HepG2 (cell line): ENCODE data around the gene SUPT6H. TPM values are rescaled to one million over a fixed set of nuclear protein-coding genes. Genes with fewer than 3 reads are reported as not detected.

Experiments
- BHLHE40 ChIP-seq: IDR thresholded peaks from 2 replicates; pipeline ENCODE4 v1.6.1; 2011; ENCODE audit warnings: low read length, improper control_type of control experiment
- MTF1 ChIP-seq: sonication (generic); formaldehyde crosslinking; IDR thresholded peaks from 2 replicates; pipeline ENCODE4 v1.5.0; 2020; ENCODE audit warnings: missing genetic modification reagents
- NFATC3 ChIP-seq: sonication (generic); formaldehyde crosslinking; IDR thresholded peaks from 2 replicates; pipeline ENCODE4 v1.5.1; 2020; ENCODE audit warnings: mild to moderate bottlenecking, missing genetic modification reagents
- RAD21 ChIP-seq: fragments of 450-650 bp; formaldehyde crosslinking; IDR thresholded peaks from 2 replicates; pipeline ENCODE4 v1.5.0; 2020; ENCODE audit warnings: mild to moderate bottlenecking
- SOX13 ChIP-seq, 3 experiments: fragments of 450-650 bp in 1 of 3; sonication (generic) in 1 of 3; formaldehyde crosslinking in 1 of 3; IDR thresholded peaks in 2 of 3; conservative IDR thresholded peaks in 1 of 3; 2 replicates each; pipeline versions ENCODE4 v1.5.0 to v1.6.1; 2016 to 2020; ENCODE audit warnings: antibody characterized with exemption in 1 of 3, mild to moderate bottlenecking in 1 of 3, missing compliant biosample characterization in 1 of 3, missing genetic modification reagents in 1 of 3, moderate library complexity in 1 of 3
- SPEN ChIP-seq: sonication (generic); formaldehyde crosslinking; IDR thresholded peaks from 2 replicates; pipeline ENCODE4 v1.5.1; 2020; ENCODE audit warnings: low read depth, mild to moderate bottlenecking, missing genetic modification reagents
- ZC3H13 ChIP-seq: sonication (generic); formaldehyde crosslinking; IDR thresholded peaks from 2 replicates; pipeline ENCODE4 v1.8.1; 2023; ENCODE audit warnings: mild to moderate bottlenecking, missing genetic modification reagents, moderate library complexity
- ZNF224 ChIP-seq: sonication (generic); formaldehyde crosslinking; IDR thresholded peaks from 2 replicates; pipeline ENCODE4 v1.5.0; 2020; ENCODE audit warnings: mild to moderate bottlenecking, missing genetic modification reagents
- ZNF234 ChIP-seq: sonication (generic); formaldehyde crosslinking; conservative IDR thresholded peaks from 2 replicates; pipeline ENCODE4 v1.5.1; 2020; ENCODE audit warnings: mild to moderate bottlenecking, missing genetic modification reagents
- ZNF430 ChIP-seq: sonication (generic); formaldehyde crosslinking; IDR thresholded peaks from 2 replicates; pipeline ENCODE4 v1.9.0; 2021; ENCODE audit warnings: mild to moderate bottlenecking, missing genetic modification reagents
- ZNF550 ChIP-seq: sonication (generic); formaldehyde crosslinking; IDR thresholded peaks from 2 replicates; pipeline ENCODE4 v1.4.0; 2020; ENCODE audit warnings: mild to moderate bottlenecking, missing genetic modification reagents, borderline replicate concordance
- ZNF558 ChIP-seq: sonication (generic); formaldehyde crosslinking; IDR thresholded peaks from 2 replicates; pipeline ENCODE4 v1.9.0; 2022; ENCODE audit warnings: mild to moderate bottlenecking, missing genetic modification reagents, borderline replicate concordance
- ZNF737 ChIP-seq: sonication (generic); formaldehyde crosslinking; IDR thresholded peaks from 2 replicates; pipeline ENCODE4 v1.5.0; 2020; ENCODE audit warnings: missing genetic modification reagents, mild to moderate bottlenecking, borderline replicate concordance
- ZNF790 ChIP-seq: sonication (generic); formaldehyde crosslinking; IDR thresholded peaks from 2 replicates; pipeline ENCODE4 v1.8.0; 2022; ENCODE audit warnings: missing genetic modification reagents, mild to moderate bottlenecking, borderline replicate concordance
- polyA plus RNA-seq, 8 experiments: library from polyadenylated mRNA; depleted of rRNA in 3 of 8; stranded (reverse) in 7 of 8; unstranded in 1 of 8; fragments of >200 nt; fragmentation: Illumina TruSeq in 4 of 8; extraction: Trizol in 4 of 8; gene quantifications; 2 replicates each; pipeline versions ENCODE4 v1.2.1 to v1.2.3, GENCODE V29; 2011 to 2016; ENCODE audit warnings: low read depth in 4 of 8, missing spikeins in 1 of 8, mixed read lengths in 1 of 8; ENCODE audit not compliant: insufficient read depth in 1 of 8
- total RNA-seq, 5 experiments: library from RNA; depleted of rRNA; stranded (reverse); fragments of >200 nt; fragmentation: Illumina TruSeq; extraction: Trizol; gene quantifications; 2 replicates each; pipeline ENCODE4 v1.2.3, GENCODE V29; 2016; ENCODE audit warnings: low read depth in 1 of 5
- TF ChIP-seq, protein P1 (sequence below): sonication (generic); formaldehyde crosslinking; IDR thresholded peaks from 2 replicates; pipeline ENCODE4 v1.4.0; 2020; ENCODE audit warnings: missing genetic modification reagents, borderline replicate concordance
- TF ChIP-seq, protein P2 (sequence below): sonication (generic); formaldehyde crosslinking; IDR thresholded peaks from 2 replicates; pipeline ENCODE4 v1.4.0; 2020; ENCODE audit warnings: mild to moderate bottlenecking, low read depth, missing genetic modification reagents
- TF ChIP-seq, protein P3 (sequence below): sonication (generic); formaldehyde crosslinking; conservative IDR thresholded peaks from 2 replicates; pipeline ENCODE4 v1.8.1; 2023; ENCODE audit warnings: missing genetic modification reagents
- TF ChIP-seq, protein P4 (sequence below): sonication (generic); formaldehyde crosslinking; IDR thresholded peaks from 2 replicates; pipeline ENCODE4 v1.5.1; 2020; ENCODE audit warnings: missing genetic modification reagents, mild to moderate bottlenecking, borderline replicate concordance
- TF ChIP-seq, protein P5 (sequence below): sonication (generic); formaldehyde crosslinking; IDR thresholded peaks from 2 replicates; pipeline ENCODE4 v1.5.0; 2020; ENCODE audit warnings: missing genetic modification reagents
- TF ChIP-seq, protein P6 (sequence below): sonication (generic); formaldehyde crosslinking; IDR thresholded peaks from 2 replicates; pipeline ENCODE4 v1.4.0; 2020; ENCODE audit warnings: mild to moderate bottlenecking, missing genetic modification reagents

SUPT6H gene
- total and polyA plus RNA-seq, 2 of the 13 experiments (the other 11 are each of a cell fraction or from before 2014, with no cell fraction given), result 32.7 to 39.9 TPM

DNA sequence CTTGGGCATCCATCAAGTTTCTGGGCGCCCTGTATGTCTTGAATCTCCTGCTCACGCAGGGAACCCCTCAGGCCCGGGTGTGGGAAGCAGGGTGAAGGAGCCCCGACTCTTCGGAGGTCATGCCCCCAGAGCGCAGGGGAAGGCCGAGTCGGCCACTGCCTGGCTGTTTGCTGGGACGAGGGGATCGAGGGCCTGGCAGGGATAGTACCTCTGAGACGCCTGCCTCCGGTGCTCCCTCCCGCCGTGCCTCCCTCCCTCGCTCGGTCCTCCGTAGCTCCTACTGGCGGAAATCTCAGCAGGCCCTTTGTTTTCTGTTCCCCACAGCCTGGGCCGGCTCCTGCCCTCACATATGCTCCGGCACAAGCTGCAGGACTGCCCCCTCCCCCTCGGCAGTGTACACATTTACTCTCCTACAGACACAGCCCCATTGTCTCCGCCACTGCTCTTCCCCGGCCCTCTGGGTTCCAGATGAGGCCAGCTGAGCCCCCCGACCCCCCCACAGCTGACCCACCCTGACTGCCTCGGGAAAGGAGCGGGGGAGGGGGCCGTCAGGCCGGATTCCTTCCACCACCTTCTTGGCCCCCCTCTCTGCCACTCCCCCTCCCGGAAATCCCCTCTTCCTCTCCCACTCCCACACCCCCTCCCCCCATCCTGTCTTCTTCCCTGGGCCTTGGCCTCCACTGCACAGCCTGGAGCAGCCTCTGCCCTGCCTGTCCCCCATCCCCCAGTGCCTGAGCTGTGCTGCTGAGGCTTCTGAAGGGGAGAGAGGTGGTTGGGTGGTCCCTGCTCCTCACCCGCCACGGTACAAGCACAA is 83.2 kb downstream of the SUPT6H start (continued):
- TF ChIP-seq, protein P1, sequence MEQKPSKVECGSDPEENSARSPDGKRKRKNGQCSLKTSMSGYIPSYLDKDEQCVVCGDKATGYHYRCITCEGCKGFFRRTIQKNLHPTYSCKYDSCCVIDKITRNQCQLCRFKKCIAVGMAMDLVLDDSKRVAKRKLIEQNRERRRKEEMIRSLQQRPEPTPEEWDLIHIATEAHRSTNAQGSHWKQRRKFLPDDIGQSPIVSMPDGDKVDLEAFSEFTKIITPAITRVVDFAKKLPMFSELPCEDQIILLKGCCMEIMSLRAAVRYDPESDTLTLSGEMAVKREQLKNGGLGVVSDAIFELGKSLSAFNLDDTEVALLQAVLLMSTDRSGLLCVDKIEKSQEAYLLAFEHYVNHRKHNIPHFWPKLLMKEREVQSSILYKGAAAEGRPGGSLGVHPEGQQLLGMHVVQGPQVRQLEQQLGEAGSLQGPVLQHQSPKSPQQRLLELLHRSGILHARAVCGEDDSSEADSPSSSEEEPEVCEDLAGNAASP (CRISPR knock-in tag), result 0 out of 2 replicates have a peak, but pooled peaks have one; percentile 26
- TF ChIP-seq ZNF737 (CRISPR knock-in tag) (no peak), ZNF558 (CRISPR knock-in tag) (no peak; the same call in 1 of the 2 replicates), SOX13 (IDR thresholded peaks at IDR 0.05) (no peak), SOX13 (CRISPR knock-in tag; conservative IDR thresholded peaks at IDR 0.05 in 1 of 2, IDR thresholded peaks at IDR 0.05 in 1 of 2) (peak in 1 of 2 experiments; percentile 80; a peak in 2 of 4 replicates), RAD21 (CRISPR knock-in tag) (no peak; the same call in 1 of the 2 replicates), BHLHE40 (no peak), ZNF550 (CRISPR knock-in tag) (no peak), ZC3H13 (CRISPR knock-in tag) (peak; percentile 49), ZNF430 (CRISPR knock-in tag) (no peak), ZNF790 (CRISPR knock-in tag) (no peak), SPEN (CRISPR knock-in tag) (peak; percentile 33; the same call in 1 of the 2 replicates), ZNF234 (CRISPR knock-in tag) (peak; percentile 74; the same call in 1 of the 2 replicates), MTF1 (CRISPR knock-in tag) (no peak), NFATC3 (CRISPR knock-in tag) (no peak), ZNF224 (CRISPR knock-in tag) (no peak)
- TF ChIP-seq, protein P2, sequence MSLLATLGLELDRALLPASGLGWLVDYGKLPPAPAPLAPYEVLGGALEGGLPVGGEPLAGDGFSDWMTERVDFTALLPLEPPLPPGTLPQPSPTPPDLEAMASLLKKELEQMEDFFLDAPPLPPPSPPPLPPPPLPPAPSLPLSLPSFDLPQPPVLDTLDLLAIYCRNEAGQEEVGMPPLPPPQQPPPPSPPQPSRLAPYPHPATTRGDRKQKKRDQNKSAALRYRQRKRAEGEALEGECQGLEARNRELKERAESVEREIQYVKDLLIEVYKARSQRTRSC (CRISPR knock-in tag), result no peak
- TF ChIP-seq, protein P3, sequence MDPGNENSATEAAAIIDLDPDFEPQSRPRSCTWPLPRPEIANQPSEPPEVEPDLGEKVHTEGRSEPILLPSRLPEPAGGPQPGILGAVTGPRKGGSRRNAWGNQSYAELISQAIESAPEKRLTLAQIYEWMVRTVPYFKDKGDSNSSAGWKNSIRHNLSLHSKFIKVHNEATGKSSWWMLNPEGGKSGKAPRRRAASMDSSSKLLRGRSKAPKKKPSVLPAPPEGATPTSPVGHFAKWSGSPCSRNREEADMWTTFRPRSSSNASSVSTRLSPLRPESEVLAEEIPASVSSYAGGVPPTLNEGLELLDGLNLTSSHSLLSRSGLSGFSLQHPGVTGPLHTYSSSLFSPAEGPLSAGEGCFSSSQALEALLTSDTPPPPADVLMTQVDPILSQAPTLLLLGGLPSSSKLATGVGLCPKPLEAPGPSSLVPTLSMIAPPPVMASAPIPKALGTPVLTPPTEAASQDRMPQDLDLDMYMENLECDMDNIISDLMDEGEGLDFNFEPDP (CRISPR knock-in tag), result no peak
- TF ChIP-seq, protein P4, sequence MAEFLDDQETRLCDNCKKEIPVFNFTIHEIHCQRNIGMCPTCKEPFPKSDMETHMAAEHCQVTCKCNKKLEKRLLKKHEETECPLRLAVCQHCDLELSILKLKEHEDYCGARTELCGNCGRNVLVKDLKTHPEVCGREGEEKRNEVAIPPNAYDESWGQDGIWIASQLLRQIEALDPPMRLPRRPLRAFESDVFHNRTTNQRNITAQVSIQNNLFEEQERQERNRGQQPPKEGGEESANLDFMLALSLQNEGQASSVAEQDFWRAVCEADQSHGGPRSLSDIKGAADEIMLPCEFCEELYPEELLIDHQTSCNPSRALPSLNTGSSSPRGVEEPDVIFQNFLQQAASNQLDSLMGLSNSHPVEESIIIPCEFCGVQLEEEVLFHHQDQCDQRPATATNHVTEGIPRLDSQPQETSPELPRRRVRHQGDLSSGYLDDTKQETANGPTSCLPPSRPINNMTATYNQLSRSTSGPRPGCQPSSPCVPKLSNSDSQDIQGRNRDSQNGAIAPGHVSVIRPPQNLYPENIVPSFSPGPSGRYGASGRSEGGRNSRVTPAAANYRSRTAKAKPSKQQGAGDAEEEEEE, result no peak
- TF ChIP-seq, protein P5, sequence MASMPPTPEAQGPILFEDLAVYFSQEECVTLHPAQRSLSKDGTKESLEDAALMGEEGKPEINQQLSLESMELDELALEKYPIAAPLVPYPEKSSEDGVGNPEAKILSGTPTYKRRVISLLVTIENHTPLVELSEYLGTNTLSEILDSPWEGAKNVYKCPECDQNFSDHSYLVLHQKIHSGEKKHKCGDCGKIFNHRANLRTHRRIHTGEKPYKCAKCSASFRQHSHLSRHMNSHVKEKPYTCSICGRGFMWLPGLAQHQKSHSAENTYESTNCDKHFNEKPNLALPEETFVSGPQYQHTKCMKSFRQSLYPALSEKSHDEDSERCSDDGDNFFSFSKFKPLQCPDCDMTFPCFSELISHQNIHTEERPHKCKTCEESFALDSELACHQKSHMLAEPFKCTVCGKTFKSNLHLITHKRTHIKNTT (CRISPR knock-in tag), result no peak
- TF ChIP-seq, protein P6, sequence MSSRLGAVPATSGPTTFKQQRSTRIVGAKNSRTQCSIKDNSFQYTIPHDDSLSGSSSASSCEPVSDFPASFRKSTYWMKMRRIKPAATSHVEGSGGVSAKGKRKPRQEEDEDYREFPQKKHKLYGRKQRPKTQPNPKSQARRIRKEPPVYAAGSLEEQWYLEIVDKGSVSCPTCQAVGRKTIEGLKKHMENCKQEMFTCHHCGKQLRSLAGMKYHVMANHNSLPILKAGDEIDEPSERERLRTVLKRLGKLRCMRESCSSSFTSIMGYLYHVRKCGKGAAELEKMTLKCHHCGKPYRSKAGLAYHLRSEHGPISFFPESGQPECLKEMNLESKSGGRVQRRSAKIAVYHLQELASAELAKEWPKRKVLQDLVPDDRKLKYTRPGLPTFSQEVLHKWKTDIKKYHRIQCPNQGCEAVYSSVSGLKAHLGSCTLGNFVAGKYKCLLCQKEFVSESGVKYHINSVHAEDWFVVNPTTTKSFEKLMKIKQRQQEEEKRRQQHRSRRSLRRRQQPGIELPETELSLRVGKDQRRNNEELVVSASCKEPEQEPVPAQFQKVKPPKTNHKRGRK (CRISPR knock-in tag), result no peak
